CD4-positive, alpha-beta T cell (primary cell): Measurements from ENCODE around the gene MECR. TPM values are rescaled to one million over a fixed set of nuclear protein-coding genes. Genes with fewer than 3 reads are reported as not detected.
A peak's percentile ranks its signal among the peaks of the same experiment; 100 is the strongest.

ENCODE experiments used
- ATAC-seq: fragments of 200-7000 bp; cut with Tn5 transposase; one replicate; pipeline ENCODE4 v1.10.0; 2022; ENCODE audit warnings: mild to moderate bottlenecking; ENCODE audit not compliant: poor library complexity
- CTCF ChIA-PET: fragments of 350-600 bp; sonication (Branson Sonifier 250); formaldehyde crosslinking; loops from one replicate; lab custom pipeline; 2021; ENCODE audit warnings: antibody characterized with exemption, inconsistent platforms; lab: Charles Lee
- POLR2A ChIA-PET: fragments of 350-600 bp; sonication (Branson Sonifier 250); formaldehyde crosslinking; loops from one replicate; lab custom pipeline; 2021; ENCODE audit warnings: antibody characterized with exemption, inconsistent platforms; lab: Charles Lee
- DNase-seq, 14 experiments: peaks; one replicate each; pipeline ENCODE4 v3.0.0-alpha.2; 2013 to 2020; ENCODE audit warnings: mixed read lengths in 2 of 14
- H3K27ac ChIP-seq, 2 donors: one replicate each; pipeline versions ENCODE4 v1.5.1 to v1.7.0; 2013; ENCODE audit warnings: low read length in 2 of 2, low read depth in 1 of 2, mild to moderate bottlenecking in 1 of 2
- H3K27me3 ChIP-seq, 2 experiments: 1 replicate in 1 of 2; 2 replicates in 1 of 2; pipeline versions ENCODE4 v1.6.1 to v1.7.0; 2013; ENCODE audit warnings: low read length in 2 of 2, control low read depth in 1 of 2, mild to moderate bottlenecking in 1 of 2, moderate library complexity in 1 of 2; ENCODE audit not compliant: insufficient read depth in 2 of 2, control insufficient read depth in 1 of 2
- H3K36me3 ChIP-seq: one replicate; pipeline ENCODE4 v1.6.1; 2013; ENCODE audit warnings: low read length, control low read depth; ENCODE audit not compliant: insufficient read depth
- H3K4me1 ChIP-seq: one replicate; pipeline ENCODE4 v1.6.1; 2013; ENCODE audit warnings: low read length, control low read depth; ENCODE audit not compliant: insufficient read depth
- H3K4me3 ChIP-seq: one replicate; pipeline ENCODE4 v1.5.1; 2013; ENCODE audit warnings: mild to moderate bottlenecking, low read length, moderate library complexity
- H3K9me3 ChIP-seq, 2 experiments: 1 replicate in 1 of 2; 2 replicates in 1 of 2; pipeline versions ENCODE4 v1.6.1 to v1.7.0; 2013; ENCODE audit warnings: low read length in 2 of 2, mild to moderate bottlenecking in 2 of 2, control low read depth in 1 of 2, moderate library complexity in 1 of 2; ENCODE audit not compliant: control insufficient read depth in 1 of 2, insufficient read depth in 1 of 2
- H3K27ac Mint-ChIP-seq: one replicate; pipeline ENCODE4 v1.8.0; 2020; ENCODE audit warnings: mixed read lengths
- H3K27me3 Mint-ChIP-seq: one replicate; pipeline ENCODE4 v1.8.0; 2021; ENCODE audit warnings: mixed read lengths
- H3K36me3 Mint-ChIP-seq: one replicate; pipeline ENCODE4 v1.8.0; 2021; ENCODE audit warnings: low read depth, mixed read lengths
- H3K4me1 Mint-ChIP-seq: one replicate; pipeline ENCODE4 v1.8.0; 2021; ENCODE audit warnings: low read depth, mixed read lengths
- H3K4me3 Mint-ChIP-seq: one replicate; pipeline ENCODE4 v1.8.0; 2020; ENCODE audit warnings: mild to moderate bottlenecking, mixed read lengths
- H3K9me3 Mint-ChIP-seq: one replicate; pipeline ENCODE4 v1.8.0; 2020; ENCODE audit warnings: mixed read lengths
- intact Hi-C, 2 experiments: fragments of 100-400 bp; cut with DNase I in 1 of 2; cut with micrococcal nuclease in 1 of 2; formaldehyde crosslinking; loops; one replicate each; pipeline versions ENCODE4 v1.15.1 to v1.9.0; 2023 to 2025; cut with DNase I, micrococcal nuclease
- total RNA-seq, 174 experiments: library from RNA in 2 of 174; stranded (reverse) in 2 of 174; gene quantifications; one replicate each; pipeline ENCODE4 v1.2.3 and lab custom pipeline; 2021 to 2026
- TF ChIP-seq, protein P1 (sequence below): fragments of 200-600 bp; IDR thresholded peaks from one replicate; pipeline ENCODE4 v1.8.0; 2022; ENCODE audit warnings: antibody characterized with exemption, mild to moderate bottlenecking

MECR gene
- total RNA-seq, 2 experiments from 2014 or later = 5.5 to 6.6 TPM

DNA sequence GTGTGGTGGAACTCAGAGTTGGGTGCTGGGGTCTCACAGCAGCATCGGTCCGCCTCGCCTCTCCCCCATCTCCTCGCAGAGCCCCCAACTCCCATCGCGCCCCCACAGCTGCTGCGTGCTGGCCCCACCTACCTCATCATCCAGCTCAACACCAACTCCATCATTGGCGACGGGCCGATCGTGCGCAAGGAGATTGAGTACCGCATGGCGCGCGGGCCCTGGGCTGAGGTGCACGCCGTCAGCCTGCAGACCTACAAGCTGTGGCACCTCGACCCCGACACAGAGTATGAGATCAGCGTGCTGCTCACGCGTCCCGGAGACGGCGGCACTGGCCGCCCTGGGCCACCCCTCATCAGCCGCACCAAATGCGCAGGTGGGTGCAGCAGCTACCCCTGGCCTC is 29.8 kb upstream of the MECR start:
- Mint-ChIP-seq H3K27me3 (peaks cover 51% of the 10 kb centered on the region), H3K9me3 (no peaks in the 10 kb centered on the region), H3K27ac (no peak overlapping the region), H3K4me3 (peak overlapping the region; percentile 86), H3K36me3 (no peaks in the 10 kb centered on the region), H3K4me1 (peaks cover 4% of the 10 kb centered on the region)
- Histone ChIP-seq H3K27me3 (peaks cover 32 to 40% of the 10 kb centered on the region in 2 experiments), H3K4me1 (peaks cover 14% of the 10 kb centered on the region), H3K27ac (no peak overlapping the region), H3K36me3 (no peaks in the 10 kb centered on the region), H3K9me3 (peaks cover 0 to 13% of the 10 kb centered on the region in 2 experiments), H3K4me3 (no peak overlapping the region)
- ATAC-seq = no peak
- CTCF ChIA-PET = no interaction called here
- POLR2A ChIA-PET = no interaction called here
- DNase-seq = no peak
- intact Hi-C loops = no loop called here
- TF ChIP-seq, protein P1, sequence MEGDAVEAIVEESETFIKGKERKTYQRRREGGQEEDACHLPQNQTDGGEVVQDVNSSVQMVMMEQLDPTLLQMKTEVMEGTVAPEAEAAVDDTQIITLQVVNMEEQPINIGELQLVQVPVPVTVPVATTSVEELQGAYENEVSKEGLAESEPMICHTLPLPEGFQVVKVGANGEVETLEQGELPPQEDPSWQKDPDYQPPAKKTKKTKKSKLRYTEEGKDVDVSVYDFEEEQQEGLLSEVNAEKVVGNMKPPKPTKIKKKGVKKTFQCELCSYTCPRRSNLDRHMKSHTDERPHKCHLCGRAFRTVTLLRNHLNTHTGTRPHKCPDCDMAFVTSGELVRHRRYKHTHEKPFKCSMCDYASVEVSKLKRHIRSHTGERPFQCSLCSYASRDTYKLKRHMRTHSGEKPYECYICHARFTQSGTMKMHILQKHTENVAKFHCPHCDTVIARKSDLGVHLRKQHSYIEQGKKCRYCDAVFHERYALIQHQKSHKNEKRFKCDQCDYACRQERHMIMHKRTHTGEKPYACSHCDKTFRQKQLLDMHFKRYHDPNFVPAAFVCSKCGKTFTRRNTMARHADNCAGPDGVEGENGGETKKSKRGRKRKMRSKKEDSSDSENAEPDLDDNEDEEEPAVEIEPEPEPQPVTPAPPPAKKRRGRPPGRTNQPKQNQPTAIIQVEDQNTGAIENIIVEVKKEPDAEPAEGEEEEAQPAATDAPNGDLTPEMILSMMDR = no peak

DNA sequence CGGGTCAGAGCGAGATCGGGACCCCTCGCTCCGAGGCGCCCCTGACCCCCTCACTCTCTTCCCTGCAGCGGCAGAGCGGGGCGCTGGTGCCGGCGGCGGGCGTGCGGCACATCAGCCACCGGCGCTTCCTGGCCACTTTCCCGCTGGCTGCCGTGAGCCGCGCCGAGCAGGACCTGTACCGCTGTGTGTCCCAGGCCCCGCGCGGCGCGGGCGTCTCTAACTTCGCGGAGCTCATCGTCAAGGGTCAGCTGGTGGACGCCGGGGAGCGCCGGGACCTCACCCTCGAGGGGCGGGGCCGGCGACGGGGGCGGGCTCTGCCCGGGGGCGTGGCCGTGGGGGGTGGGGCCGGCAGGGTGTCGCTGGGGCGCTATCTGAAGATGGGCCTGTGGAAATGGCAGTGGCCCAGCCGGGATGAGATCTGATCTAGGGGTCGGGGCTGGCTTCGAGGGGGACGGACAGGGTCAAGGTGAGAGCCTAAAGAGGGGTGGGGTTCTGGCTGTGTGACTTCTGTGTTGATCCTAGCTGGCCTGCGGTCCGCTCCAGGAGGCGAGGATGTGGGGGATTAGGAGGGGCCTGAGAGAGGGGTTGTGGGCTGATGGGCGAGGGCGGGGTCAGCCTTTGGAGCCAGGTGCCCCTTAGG is 29.2 kb upstream of the MECR start:
- TF ChIP-seq, protein P1 = no peak
- POLR2A ChIA-PET = interaction anchor here (1.7 kb wide), 1 partner anchor 29 kb away, joined by 4 read pairs; the partner anchor contains the start of gene MECR
- peaks cover 4% of the 10 kb centered on the region for H3K4me1 Mint-ChIP-seq
- H3K4me3 Mint-ChIP-seq = peak overlapping the region; percentile 86
- H3K27me3 ChIP-seq = peaks cover 32 to 40% of the 10 kb centered on the region in 2 experiments
- H3K9me3 ChIP-seq = peaks cover 0 to 13% of the 10 kb centered on the region in 2 experiments
- no peak overlapping the region for H3K27ac ChIP-seq
- no peaks in the 10 kb centered on the region for H3K36me3 ChIP-seq
- peaks cover 14% of the 10 kb centered on the region for H3K4me1 ChIP-seq
- intact Hi-C loops = no loop called here
- peak overlapping the region; percentile 38 for H3K4me3 ChIP-seq
- no peak overlapping the region for H3K27ac Mint-ChIP-seq
- no peaks in the 10 kb centered on the region for H3K9me3 Mint-ChIP-seq
- ATAC-seq = peak; percentile 59
- DNase-seq = peak in 10 of 14 experiments; percentile 7 to 51 (median 20)
- peaks cover 48% of the 10 kb centered on the region for H3K27me3 Mint-ChIP-seq
- H3K36me3 Mint-ChIP-seq = no peaks in the 10 kb centered on the region
- CTCF ChIA-PET = no interaction called here

DNA sequence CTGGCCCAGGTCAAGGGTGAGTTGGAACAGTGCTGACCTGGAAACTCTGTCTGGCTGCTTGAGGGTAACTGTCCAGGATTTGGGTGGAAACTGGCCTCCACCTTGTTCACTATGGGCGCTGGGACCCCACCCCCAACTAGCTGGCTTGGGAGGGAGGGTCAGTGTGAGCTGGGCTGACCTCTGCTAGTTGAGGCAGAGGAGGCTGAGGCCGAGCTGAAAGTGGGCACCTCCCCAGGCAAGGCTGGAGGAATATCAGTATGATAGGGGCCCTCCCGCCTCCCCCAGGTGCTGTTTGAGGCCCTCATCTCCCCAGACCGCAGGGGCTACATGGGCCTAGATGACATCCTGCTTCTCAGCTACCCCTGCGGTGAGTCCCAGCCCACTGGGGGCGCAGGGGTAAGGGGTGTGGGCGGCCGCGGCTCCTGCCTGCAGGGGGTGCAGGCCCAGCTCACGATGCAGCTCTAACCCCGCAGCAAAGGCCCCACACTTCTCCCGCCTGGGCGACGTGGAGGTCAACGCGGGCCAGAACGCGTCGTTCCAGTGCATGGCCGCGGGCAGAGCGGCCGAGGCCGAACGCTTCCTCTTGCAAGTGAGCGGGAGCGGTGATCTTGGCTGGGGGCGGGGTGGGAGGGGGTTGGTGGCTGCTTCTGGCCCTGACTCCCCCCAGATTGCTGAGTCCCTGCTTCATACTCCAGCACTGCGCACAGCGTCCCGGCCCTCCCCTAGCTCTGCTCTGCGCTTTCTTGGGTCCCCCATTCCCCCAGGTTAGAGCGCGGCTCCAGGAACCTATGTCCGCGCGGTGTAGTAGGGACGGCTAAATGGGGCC is 28.5 kb upstream of the MECR start:
- H3K27me3 ChIP-seq = peaks cover 32 to 40% of the 10 kb centered on the region in 2 experiments
- H3K36me3 ChIP-seq = no peaks in the 10 kb centered on the region
- peak overlapping the region; percentile 58 for H3K4me3 Mint-ChIP-seq
- ATAC-seq = peak; percentile 66
- H3K27ac ChIP-seq = no peak overlapping the region
- no peaks in the 10 kb centered on the region for H3K9me3 Mint-ChIP-seq
- peaks cover 4% of the 10 kb centered on the region for H3K4me1 Mint-ChIP-seq
- H3K27me3 Mint-ChIP-seq = peaks cover 45% of the 10 kb centered on the region
- POLR2A ChIA-PET = interaction anchor here (0.7 to 1.7 kb wide), 2 partner anchors 9 to 28 kb away, joined by 3 to 4 read pairs; partner anchors contain the start of gene MECR
- peak in 1 of 14 experiments; percentile 8 for DNase-seq
- peak overlapping the region; percentile 38 for H3K4me3 ChIP-seq
- no peak overlapping the region for H3K27ac Mint-ChIP-seq
- intact Hi-C loops = no loop called here
- CTCF ChIA-PET = no interaction called here
- TF ChIP-seq, protein P1 = peak; percentile 46
- H3K9me3 ChIP-seq = peaks cover 0 to 13% of the 10 kb centered on the region in 2 experiments
- peaks cover 14% of the 10 kb centered on the region for H3K4me1 ChIP-seq
- no peaks in the 10 kb centered on the region for H3K36me3 Mint-ChIP-seq
